Activated CD4-positive, alpha-beta T cell treated with anti-CD3 and anti-CD28 coated beads, Interleukin-2, amount 10 ng/mL, durations not matched to agents 7 days and 5 days (primary cell): Measurements from ENCODE around the gene C16orf78. TPM values are rescaled to one million over a fixed set of nuclear protein-coding genes. Genes with fewer than 3 reads are reported as not detected.
"Not testable (repeated sequence)": the region's sequence is repeated elsewhere in the genome, so short reads cannot be mapped to it uniquely, and the experiment has no call there.

Source experiments
- CTCF ChIA-PET: fragments of 350-600 bp; sonication (Branson Sonifier 250); formaldehyde crosslinking; loops from one replicate; lab custom pipeline; 2021; ENCODE audit warnings: antibody characterized with exemption; lab: Charles Lee
- POLR2A ChIA-PET: fragments of 350-600 bp; sonication (Branson Sonifier 250); formaldehyde crosslinking; loops from one replicate; lab custom pipeline; 2021; ENCODE audit warnings: antibody characterized with exemption; lab: Charles Lee
- DNase-seq: peaks from one replicate; pipeline ENCODE4 v3.0.0-alpha.2; 2020
- H3K27ac Mint-ChIP-seq: one replicate; pipeline ENCODE4 v1.8.0; 2021; ENCODE audit warnings: mild to moderate bottlenecking, moderate library complexity, mixed read lengths
- H3K27me3 Mint-ChIP-seq: one replicate; pipeline ENCODE4 v1.8.0; 2021; ENCODE audit warnings: mixed read lengths
- H3K36me3 Mint-ChIP-seq: one replicate; pipeline ENCODE4 v1.8.0; 2021; ENCODE audit warnings: low read depth, mixed read lengths
- H3K4me1 Mint-ChIP-seq: one replicate; pipeline ENCODE4 v1.8.0; 2021; ENCODE audit warnings: mixed read lengths
- H3K4me3 Mint-ChIP-seq: one replicate; pipeline ENCODE4 v1.8.0; 2021; ENCODE audit warnings: mild to moderate bottlenecking, moderate library complexity, mixed read lengths
- H3K9me3 Mint-ChIP-seq: one replicate; pipeline ENCODE4 v1.8.0; 2021; ENCODE audit warnings: mixed read lengths
- total RNA-seq, 2 experiments: library from RNA; stranded (reverse); gene quantifications; one replicate each; pipeline ENCODE4 v1.2.3, GENCODE V29; 2021

The C16orf78 gene
- total RNA-seq, 2 experiments from 2014 or later = not detected

DNA sequence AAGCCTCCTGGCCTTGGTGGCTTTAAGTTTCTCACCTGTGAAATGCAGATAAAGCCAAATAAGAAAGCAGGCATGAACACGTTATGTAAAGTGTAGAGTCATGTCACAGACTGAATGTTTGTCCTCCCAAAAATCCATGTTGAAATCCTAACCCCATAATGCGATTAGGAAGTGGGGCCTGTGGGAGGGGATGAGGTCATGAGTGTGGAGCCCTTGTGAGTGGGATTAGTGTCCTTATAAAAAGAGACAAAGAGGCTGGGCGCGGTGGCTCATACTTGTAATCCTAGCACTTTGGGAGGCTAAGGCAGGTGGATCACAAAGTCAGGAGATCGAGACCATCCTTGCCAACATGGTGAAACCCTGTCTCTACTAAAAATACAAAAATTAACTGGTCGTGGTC, 19.5 kb upstream of the C16orf78 start:
- CTCF ChIA-PET = no interaction called here
- POLR2A ChIA-PET = no interaction called here

DNA sequence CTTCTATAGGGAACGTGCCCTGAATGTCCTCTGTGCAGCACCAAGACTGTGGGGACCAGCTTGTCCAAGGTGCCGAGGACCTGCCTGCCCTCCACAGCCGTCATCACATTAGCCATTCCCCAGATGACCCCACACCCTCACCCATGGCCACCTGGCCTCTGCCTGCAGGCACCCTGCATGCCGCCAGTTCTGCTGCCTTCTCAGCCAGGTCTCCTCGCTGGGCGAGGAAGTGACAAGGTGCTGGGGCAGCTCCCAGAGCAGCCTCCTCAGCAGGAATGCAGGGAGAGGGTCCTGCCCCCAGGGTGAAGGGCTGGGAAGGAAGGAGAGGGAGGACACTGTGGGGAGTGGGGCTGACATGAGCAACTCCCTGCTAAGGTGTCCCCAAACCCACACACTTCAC, 18.6 kb upstream of the C16orf78 start:
- no peak for DNase-seq
- ChIA-PET CTCF (no interaction called here), POLR2A (no interaction called here)
- Mint-ChIP-seq H3K27ac (no peak overlapping the region), H3K4me1 (no peaks in the 10 kb centered on the region), H3K27me3 (peaks cover 1% of the 10 kb centered on the region), H3K9me3 (no peaks in the 10 kb centered on the region), H3K36me3 (no peaks in the 10 kb centered on the region), H3K4me3 (no peak overlapping the region)

More for the DNA sequence above, 19.5 kb upstream of the C16orf78 start:
- Mint-ChIP-seq H3K4me1 (no peaks in the 10 kb centered on the region), H3K4me3 (no peak overlapping the region), H3K27ac (no peak overlapping the region), H3K36me3 (no peaks in the 10 kb centered on the region), H3K9me3 (no peaks in the 10 kb centered on the region), H3K27me3 (peaks cover 1% of the 10 kb centered on the region)
- no peak for DNase-seq

DNA sequence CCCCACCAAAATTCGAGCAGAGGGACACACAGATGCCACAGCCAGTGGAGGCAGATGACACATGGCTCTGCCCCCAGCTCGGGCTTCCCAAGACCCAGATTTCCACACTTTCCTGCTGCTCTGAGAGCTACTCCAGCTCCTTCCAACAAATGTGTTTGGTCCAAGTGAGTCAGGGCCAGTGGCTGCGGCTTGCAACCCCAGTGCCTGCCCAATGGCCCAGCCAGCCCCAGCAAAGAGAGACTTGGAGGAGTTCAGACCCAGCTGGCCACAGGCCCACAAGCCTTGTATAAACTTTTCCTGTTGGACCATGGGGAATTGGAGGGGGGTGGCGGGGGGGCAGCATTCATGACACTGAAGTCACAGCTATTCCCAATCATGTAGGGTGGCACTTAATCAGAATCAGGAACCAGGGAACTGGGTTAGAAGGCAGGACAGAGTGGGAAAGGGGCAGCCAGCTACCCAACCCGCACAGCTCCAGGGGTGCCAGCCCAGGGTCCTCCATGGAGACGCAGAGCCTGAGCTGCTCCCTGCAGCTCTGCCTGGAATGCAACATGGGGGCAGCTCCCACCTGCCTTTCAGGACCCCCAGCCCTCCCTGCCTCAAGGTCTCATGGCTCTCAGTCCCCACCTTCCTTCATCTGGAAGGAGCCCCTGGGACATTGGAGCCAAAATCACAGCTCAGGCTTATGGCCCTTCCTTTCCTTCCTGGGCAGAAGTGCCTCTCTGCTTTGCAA, 17.5 kb upstream of the C16orf78 start:
- DNase-seq = no peak
- Mint-ChIP-seq H3K4me3 (no peak overlapping the region), H3K9me3 (no peaks in the 10 kb centered on the region), H3K27me3 (no peaks in the 10 kb centered on the region), H3K36me3 (no peaks in the 10 kb centered on the region), H3K27ac (no peak overlapping the region), H3K4me1 (no peaks in the 10 kb centered on the region)
- CTCF ChIA-PET = interaction anchor here (1.3 kb wide), 1 partner anchor 20 kb away, joined by 3 read pairs; no protein-coding TSS in a partner anchor
- POLR2A ChIA-PET = no interaction called here

DNA sequence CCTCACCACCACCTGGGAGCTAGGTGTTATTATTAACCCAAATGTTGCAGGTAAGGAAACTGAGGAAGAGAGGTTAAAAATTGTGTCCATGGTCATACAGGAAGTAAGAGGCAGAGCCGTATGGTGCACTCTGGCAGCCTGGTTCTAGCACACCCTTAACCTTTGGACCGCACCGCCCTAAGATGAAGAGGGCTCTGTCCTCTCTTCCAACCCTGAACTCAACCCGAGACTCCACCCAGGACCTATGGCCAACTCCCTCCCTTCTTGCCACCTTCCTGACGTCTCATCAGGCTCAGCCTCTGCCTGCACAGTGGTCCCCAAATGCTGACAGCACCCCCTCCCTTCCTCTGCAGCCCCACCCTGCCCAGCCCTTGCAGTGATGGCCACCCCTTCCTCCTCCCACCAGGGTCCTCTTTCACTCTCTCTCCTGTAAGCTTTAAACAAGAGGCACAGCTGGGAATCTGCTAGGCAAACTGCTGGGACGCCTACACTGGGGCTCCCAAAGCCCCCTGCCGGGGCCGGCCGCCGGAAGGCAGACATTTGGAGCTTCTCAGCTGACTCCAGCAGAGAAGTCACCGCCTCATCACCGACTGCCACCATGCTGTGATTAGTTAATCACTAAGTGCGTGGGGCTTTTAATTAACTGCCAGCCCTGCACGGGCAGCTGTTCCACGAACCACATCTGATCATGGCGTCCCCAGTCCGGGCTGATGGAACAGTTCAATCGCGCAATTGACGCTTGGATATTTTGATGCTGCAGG, 16.7 kb upstream of the C16orf78 start:
- Mint-ChIP-seq H3K36me3 (no peaks in the 10 kb centered on the region), H3K4me1 (no peaks in the 10 kb centered on the region), H3K4me3 (no peak overlapping the region), H3K27me3 (no peaks in the 10 kb centered on the region), H3K27ac (no peak overlapping the region), H3K9me3 (no peaks in the 10 kb centered on the region)
- ChIA-PET CTCF (interaction anchor here (1.3 kb wide), 1 partner anchor 20 kb away, joined by 3 read pairs; no protein-coding TSS in a partner anchor), POLR2A (no interaction called here)
- DNase-seq = no peak

DNA sequence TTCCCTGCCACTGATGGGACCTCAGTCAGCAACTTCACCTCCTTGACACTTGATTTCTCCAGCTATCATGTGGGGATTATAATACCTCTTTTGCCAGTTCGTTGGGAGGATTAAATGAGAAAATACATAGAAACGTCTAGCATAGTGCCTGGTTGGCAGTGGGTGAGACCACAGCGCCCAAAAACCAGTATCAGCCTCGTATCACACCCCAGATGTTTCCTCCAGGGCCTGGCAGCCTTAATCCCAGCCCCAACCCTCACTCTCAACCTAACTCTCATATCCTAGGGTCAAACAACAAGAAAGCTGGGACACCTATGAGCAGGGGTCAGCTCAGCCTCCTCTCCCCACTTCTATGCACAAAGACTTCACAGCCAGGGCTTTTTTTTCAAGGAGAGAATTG, 14.0 kb upstream of the C16orf78 start:
- Mint-ChIP-seq H3K9me3 (no peaks in the 10 kb centered on the region), H3K36me3 (no peaks in the 10 kb centered on the region), H3K4me3 (no peak overlapping the region), H3K27me3 (no peaks in the 10 kb centered on the region), H3K4me1 (no peaks in the 10 kb centered on the region), H3K27ac (no peak overlapping the region)
- DNase-seq = no peak
- ChIA-PET CTCF (no interaction called here), POLR2A (no interaction called here)

DNA sequence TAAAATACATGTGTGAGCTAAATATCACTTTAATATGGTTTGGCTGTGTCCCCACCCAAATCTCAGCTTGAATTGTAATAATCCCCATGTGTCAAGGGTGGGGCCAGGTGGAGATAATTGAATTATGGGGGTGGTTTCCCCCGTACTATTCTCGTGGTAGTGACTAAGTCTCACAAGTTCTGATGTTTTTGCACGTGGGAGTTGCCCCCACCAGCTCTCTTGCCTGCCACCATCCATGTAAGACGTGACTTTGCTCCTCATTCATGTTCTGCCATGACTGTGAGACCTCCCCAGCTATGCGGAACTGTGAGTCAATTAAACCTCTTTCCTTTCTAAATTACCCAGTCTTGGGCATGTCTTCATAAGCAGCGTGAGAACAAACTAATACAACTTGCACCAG, 11.9 kb upstream of the C16orf78 start:
- H3K9me3 Mint-ChIP-seq, H3K4me3 Mint-ChIP-seq, H3K36me3 Mint-ChIP-seq, H3K4me1 Mint-ChIP-seq, DNase-seq, POLR2A ChIA-PET, H3K27me3 Mint-ChIP-seq, CTCF ChIA-PET, H3K27ac Mint-ChIP-seq: not testable (repeated sequence)

DNA sequence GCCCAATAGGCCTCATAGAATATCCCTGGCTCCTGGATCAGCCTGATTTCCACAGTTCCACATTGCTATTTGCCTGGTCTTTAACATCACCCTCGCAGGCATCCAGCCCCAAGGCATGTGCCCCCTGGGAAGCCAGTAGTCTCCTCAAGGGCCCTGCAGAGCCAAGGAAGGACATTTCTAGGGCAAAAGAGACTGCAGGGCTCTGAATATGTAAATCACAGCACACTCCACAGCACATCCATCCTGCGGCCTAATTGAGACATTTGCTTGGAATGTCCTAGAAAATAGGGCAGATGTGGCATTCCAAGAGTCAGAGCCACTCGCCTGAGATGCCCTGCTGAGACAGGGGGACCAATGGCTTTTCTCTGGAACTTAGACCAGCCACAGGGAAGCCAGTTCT, 11.4 kb upstream of the C16orf78 start:
- H3K4me1 Mint-ChIP-seq = no peaks in the 10 kb centered on the region
- CTCF ChIA-PET = no interaction called here
- no peak overlapping the region for H3K4me3 Mint-ChIP-seq
- no peaks in the 10 kb centered on the region for H3K27me3 Mint-ChIP-seq
- DNase-seq = no peak
- H3K9me3 Mint-ChIP-seq = no peaks in the 10 kb centered on the region
- POLR2A ChIA-PET = no interaction called here
- H3K27ac Mint-ChIP-seq = no peak overlapping the region
- H3K36me3 Mint-ChIP-seq = no peaks in the 10 kb centered on the region

DNA sequence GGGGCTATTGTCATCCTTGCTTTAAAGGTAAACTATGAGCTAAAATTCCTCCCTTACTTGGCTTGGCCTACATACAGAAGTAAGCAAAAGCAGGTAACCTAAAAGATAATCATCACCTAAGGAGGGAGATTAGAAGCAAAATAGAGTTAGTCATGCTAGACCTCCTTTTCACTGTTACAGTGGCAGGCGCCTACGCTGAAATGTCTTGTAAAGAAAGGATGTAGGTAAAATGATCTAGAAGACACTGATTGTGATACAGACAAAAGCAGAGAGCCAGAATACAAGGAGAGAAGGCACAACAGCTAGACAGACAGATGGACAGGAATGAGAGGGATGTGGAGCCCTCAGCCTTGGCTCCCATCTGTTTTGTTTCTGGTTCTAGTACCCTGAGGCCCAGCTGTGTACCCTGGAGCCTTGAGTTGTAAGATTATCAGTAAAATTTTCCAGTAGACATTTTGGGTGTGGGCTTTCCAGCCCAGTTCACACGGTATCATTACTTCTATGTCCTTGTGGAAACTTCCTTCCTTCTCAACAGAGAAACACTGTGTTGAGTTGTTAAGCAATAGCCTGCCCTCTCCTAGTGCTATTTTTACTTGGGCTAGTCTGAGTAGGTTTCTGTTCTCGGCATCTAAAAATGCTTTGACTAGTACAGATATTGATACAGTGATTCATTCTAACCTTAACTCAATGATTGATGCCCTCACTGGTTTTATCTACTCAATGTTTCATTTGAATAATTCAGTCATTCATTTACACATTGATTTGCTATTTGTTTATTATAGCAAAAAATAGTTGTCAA, 7.7 kb upstream of the C16orf78 start:
- ChIA-PET CTCF (no interaction called here), POLR2A (no interaction called here)
- no peaks in the 10 kb centered on the region for H3K4me1 Mint-ChIP-seq
- no peak for DNase-seq
- H3K27me3 Mint-ChIP-seq = peaks cover 6% of the 10 kb centered on the region
- no peaks in the 10 kb centered on the region for H3K36me3 Mint-ChIP-seq
- H3K27ac Mint-ChIP-seq = no peak overlapping the region
- no peaks in the 10 kb centered on the region for H3K9me3 Mint-ChIP-seq
- H3K4me3 Mint-ChIP-seq = no peak overlapping the region

DNA sequence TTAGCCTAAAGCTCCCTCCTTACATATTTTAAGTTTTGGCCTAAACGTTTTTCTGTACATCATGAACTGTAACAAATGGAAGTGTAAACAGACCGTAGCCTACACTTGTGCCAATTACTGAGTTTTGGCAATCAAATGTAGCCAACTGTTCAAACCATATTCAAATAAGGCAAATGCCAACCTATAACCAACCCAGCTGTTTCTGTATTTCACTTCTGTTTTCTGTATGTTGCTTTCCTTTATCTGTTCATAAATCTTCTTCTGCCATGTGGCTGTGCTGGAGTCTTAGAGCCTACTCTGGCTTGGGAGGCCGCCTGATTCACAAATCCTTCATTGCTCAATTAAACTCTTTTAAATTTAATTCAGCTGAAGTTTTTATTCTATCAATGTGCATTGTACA, 6.9 kb upstream of the C16orf78 start:
- no peaks in the 10 kb centered on the region for H3K9me3 Mint-ChIP-seq
- H3K27ac Mint-ChIP-seq = no peak overlapping the region
- H3K36me3 Mint-ChIP-seq = no peaks in the 10 kb centered on the region
- peaks cover 6% of the 10 kb centered on the region for H3K27me3 Mint-ChIP-seq
- CTCF ChIA-PET = no interaction called here
- no peak overlapping the region for H3K4me3 Mint-ChIP-seq
- H3K4me1 Mint-ChIP-seq = no peaks in the 10 kb centered on the region
- POLR2A ChIA-PET = no interaction called here
- no peak for DNase-seq

DNA sequence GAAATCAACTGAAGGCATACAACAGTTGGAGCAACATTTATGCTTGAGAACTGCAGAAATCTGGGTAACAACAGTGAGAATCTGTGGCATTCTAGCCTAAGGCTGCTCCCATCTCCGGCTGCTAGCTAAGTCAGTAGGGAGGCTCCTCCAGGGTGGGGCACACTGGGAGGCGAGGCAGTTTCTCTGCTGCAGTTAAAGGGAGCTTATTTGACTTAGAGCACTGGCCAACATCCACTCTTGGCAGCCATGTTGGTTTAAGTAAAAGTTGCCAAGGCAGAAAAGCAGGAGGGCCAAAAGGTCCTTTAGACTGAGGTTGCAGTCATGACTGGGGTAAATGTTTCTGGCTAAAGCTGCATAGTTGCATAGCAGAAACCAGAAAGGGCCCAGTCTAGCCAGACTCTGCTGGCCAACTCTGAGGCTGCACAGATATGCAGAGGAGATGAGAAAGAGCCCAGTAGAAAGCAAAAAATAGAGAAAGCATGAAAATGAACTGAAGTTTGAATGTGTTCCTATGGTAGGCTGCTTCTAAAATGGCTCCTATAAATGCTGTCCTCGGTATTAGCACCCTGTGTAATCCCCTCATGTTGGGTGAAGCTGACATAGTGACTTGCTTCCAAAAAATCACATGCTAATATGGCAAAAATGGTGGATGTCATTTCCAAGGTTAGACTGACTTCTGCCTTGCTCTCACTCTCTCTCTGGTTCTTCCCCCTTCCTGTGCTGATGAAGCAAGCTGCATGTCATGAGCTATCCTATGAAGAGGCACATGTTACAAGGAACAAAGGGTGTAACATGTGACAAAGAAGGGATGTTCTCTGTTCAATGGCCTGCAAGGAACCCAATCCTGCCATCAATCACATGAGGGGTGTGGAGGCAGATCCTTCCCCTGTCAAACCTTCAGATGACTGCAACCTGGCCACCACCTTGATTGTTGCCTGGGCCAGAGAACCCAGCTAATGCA, 3.7 kb upstream of the C16orf78 start:
- Mint-ChIP-seq H3K36me3 (no peaks in the 10 kb centered on the region), H3K27ac (no peak overlapping the region), H3K4me3 (no peak overlapping the region), H3K9me3 (no peaks in the 10 kb centered on the region), H3K27me3 (peaks cover 6% of the 10 kb centered on the region), H3K4me1 (no peaks in the 10 kb centered on the region)
- DNase-seq = no peak
- CTCF ChIA-PET = no interaction called here
- POLR2A ChIA-PET = no interaction called here

DNA sequence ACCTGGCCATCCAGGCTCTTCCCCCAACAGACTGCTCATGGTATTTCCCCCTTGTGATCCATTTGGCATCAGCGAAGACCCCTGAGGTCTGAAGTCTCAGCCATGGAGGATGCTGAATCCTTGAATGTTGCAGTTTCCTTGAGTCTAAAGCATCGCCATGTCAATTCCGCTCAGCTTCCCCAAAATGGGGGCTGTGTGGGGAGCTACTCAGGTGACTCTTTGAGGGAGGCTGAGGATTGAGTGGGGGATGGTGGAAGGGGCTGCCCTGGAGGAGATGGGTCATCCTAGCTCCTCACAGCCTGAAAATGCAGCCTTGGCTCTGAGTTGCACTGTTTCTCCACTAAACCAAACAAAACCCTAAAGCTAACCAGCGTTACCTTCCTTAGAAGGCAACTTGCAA, 2.6 kb downstream of the C16orf78 start:
- ChIA-PET POLR2A (no interaction called here), CTCF (interaction anchor here (1.6 kb wide), 1 partner anchor 20 kb away, joined by 3 read pairs; no protein-coding TSS in a partner anchor)
- Mint-ChIP-seq H3K27me3 (no peaks in the 10 kb centered on the region), H3K4me1 (no peaks in the 10 kb centered on the region), H3K9me3 (no peaks in the 10 kb centered on the region), H3K4me3 (no peak overlapping the region), H3K27ac (no peak overlapping the region), H3K36me3 (no peaks in the 10 kb centered on the region)
- DNase-seq = no peak

DNA sequence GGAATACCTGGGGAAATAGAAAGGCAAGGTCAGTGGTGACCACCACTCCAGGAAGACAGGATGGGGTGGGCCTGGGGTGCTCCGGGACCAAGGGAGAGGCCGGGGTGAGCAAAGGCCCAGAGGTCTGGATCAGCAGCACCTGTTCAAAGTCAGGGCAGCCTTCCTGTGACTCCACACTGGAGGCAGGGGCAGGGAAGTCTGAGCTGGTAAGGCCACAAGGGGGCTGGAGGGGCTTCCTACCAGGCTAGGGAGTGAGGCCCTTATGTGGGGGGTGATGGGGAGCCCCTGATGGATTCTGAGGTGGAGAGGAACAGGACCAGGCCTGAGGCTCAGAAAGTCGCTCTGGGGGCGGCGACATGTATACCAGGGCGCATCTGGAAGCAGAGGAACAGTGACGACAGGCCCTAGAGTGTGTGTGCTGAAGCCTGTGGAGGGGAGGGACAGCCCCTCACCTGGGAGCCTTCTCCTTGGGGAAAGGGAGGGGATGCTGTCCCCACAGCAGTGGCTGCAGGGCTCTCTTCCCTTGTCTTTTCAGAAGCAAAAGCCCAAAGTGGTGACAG, 3.7 kb downstream of the C16orf78 start:
- no peak overlapping the region for H3K4me3 Mint-ChIP-seq
- H3K27me3 Mint-ChIP-seq = no peaks in the 10 kb centered on the region
- H3K4me1 Mint-ChIP-seq = no peaks in the 10 kb centered on the region
- ChIA-PET POLR2A (no interaction called here), CTCF (interaction anchor here (1.6 kb wide), 1 partner anchor 21 kb away, joined by 3 read pairs; no protein-coding TSS in a partner anchor)
- no peaks in the 10 kb centered on the region for H3K9me3 Mint-ChIP-seq
- H3K36me3 Mint-ChIP-seq = no peaks in the 10 kb centered on the region
- no peak for DNase-seq
- H3K27ac Mint-ChIP-seq = no peak overlapping the region
